Natural killer cell treated with Interleukin-12 subunit alpha and Interleukin-12 subunit beta and Interleukin-15 and Interleukin-18, amount 100 ng/mL, for 72 hours (primary cell): Measurements from ENCODE around the gene MFSD2B. TPM values are rescaled to one million over a fixed set of nuclear protein-coding genes. Genes with fewer than 3 reads are reported as not detected.

Source experiments
- ATAC-seq, 2 donors: fragments of 150-1000 bp; cut with Tn5 transposase in 1 of 2; sonication (Bioruptor Pico), chemical (Tn5 transposase) in 1 of 2; 2 replicates each; pipeline ENCODE4 v1.10.0; 2021
- DNase-seq: peaks from one replicate; pipeline ENCODE4 v3.0.0; 2022; ENCODE audit warnings: low spot score
- H3K27ac Mint-ChIP-seq, 2 donors: 1 replicate in 1 of 2; 2 replicates in 1 of 2; pipeline ENCODE4 v1.8.0; 2022; ENCODE audit warnings: mixed read lengths in 2 of 2, mild to moderate bottlenecking in 1 of 2, moderate library complexity in 1 of 2
- H3K27me3 Mint-ChIP-seq, 2 donors: 1 replicate in 1 of 2; 2 replicates in 1 of 2; pipeline ENCODE4 v1.8.0; 2022; ENCODE audit warnings: mixed read lengths in 2 of 2
- H3K36me3 Mint-ChIP-seq: one replicate; pipeline ENCODE4 v1.8.0; 2022; ENCODE audit warnings: mixed read lengths
- H3K4me1 Mint-ChIP-seq, 2 donors: 1 replicate in 1 of 2; 2 replicates in 1 of 2; pipeline ENCODE4 v1.8.0; 2022; ENCODE audit warnings: low read depth in 2 of 2, mixed read lengths in 2 of 2, mild to moderate bottlenecking in 1 of 2
- H3K4me3 Mint-ChIP-seq: one replicate; pipeline ENCODE4 v1.8.0; 2022; ENCODE audit warnings: mixed read lengths
- H3K9me3 Mint-ChIP-seq: 2 replicates; pipeline ENCODE4 v1.8.0; 2022; ENCODE audit warnings: mixed read lengths
- total RNA-seq, 2 donors: library from RNA; stranded (reverse); gene quantifications; one replicate each; pipeline ENCODE4 v1.2.3, GENCODE V29; 2022

The MFSD2B gene
- total RNA-seq, result under 1 TPM; 0.21 to 0.75 TPM

DNA sequence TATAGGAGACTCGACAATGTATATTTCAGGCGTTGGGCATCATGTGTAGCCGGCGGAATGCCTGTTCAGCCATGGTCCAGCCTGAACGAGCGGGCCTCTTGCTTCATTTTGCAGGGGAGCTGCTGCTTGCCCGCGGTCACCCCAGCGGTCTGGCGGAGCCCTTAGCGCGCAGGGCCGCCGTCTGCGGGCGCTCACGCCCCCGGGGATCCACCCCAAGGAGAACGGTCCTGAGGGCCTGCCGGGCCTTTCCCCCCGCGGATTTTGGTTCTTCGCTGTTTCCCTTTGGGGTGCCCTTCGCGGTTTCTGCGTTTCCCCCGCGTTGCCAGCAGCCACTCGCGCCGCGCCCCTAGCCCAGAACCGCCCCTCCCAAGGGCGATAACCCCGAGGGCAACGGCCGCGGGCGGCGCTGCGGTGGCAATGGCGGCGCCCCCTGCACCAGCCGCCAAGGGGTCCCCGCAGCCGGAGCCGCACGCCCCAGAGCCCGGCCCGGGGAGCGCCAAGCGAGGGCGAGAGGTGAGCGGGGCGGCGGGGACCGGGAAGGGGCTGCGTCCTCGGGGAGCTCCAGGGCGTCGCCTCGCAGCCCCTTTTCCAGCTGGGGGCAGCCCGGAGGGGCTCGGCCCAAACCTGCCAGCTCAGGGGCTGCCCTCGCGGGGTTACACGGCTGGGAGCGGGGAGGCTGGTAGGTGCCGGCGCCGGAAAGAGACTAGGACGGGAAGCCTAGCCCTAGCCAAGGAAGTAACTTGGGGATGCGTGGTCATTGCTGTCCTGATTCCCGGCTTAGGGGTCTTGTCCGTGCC is at the start of gene MFSD2B:
MFSD2B (plus strand) TSS at position 406 of the 797 bp plus-strand sequence; CDS start at position 418, 12 bp downstream.
- Mint-ChIP-seq H3K9me3 (no peaks in the 10 kb centered on the region), H3K36me3 (no peaks in the 10 kb centered on the region), H3K4me3 (no peak within 1 kb of the TSS), H3K27me3 (peaks cover 8 to 11% of the 10 kb centered on the region in 2 donors), H3K27ac (no peak within 1 kb of the TSS), H3K4me1 (peaks cover 9 to 13% of the 10 kb centered on the region in 2 donors)
- ATAC-seq, result peak; percentile 44 to 49
- no peak for DNase-seq

GRCh38 chr2:23967846-23968245 is 42.0 kb upstream of the MFSD2B start:
- ATAC-seq (no peak), DNase-seq (no peak)
- H3K4me3 Mint-ChIP-seq, result no peak overlapping the region
- no peaks in the 10 kb centered on the region for H3K9me3 Mint-ChIP-seq
- H3K27me3 Mint-ChIP-seq, result no peaks in the 10 kb centered on the region
- no peak overlapping the region for H3K27ac Mint-ChIP-seq
- no peaks in the 10 kb centered on the region for H3K36me3 Mint-ChIP-seq
- H3K4me1 Mint-ChIP-seq, result peaks cover 0 to 3% of the 10 kb centered on the region in 2 donors

GRCh38 chr2:23976883-23977282 is 33.0 kb upstream of the MFSD2B start:
- ATAC-seq, result no peak
- Mint-ChIP-seq H3K36me3 (no peaks in the 10 kb centered on the region), H3K27ac (no peak overlapping the region), H3K9me3 (no peaks in the 10 kb centered on the region), H3K4me1 (no peaks in the 10 kb centered on the region), H3K4me3 (no peak overlapping the region), H3K27me3 (no peaks in the 10 kb centered on the region)
- no peak for DNase-seq

GRCh38 chr2:23988371-23988770 is 21.5 kb upstream of the MFSD2B start:
- no peak for DNase-seq

DNA sequence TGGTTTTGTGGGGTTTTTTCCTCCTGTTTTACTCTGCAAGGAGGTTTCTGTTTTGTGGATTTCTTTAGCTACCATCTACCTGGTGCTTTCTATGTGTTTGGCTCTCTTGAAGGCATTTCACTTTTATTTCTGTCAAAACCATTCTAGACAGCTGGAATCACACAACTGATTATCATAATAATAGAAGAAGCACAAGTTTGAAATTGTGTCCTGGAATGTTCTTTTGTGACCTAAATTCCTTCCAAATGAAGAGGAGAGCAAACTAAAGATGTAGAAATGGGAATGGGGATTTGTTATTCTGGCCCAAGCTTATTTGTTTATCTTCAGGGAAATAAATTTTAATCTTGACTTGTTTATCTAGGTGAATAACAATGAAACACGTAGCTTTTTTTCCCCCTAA is 17.0 kb upstream of the MFSD2B start:
- H3K4me3 Mint-ChIP-seq, result no peak overlapping the region
- H3K36me3 Mint-ChIP-seq, result no peaks in the 10 kb centered on the region

More at GRCh38 chr2:23988371-23988770, 21.5 kb upstream of the MFSD2B start:
- no peak for ATAC-seq
- H3K9me3 Mint-ChIP-seq, result no peaks in the 10 kb centered on the region
- no peaks in the 10 kb centered on the region for H3K4me1 Mint-ChIP-seq
- no peaks in the 10 kb centered on the region for H3K36me3 Mint-ChIP-seq
- H3K4me3 Mint-ChIP-seq, result no peak overlapping the region
- no peaks in the 10 kb centered on the region for H3K27me3 Mint-ChIP-seq
- no peak overlapping the region for H3K27ac Mint-ChIP-seq

DNA sequence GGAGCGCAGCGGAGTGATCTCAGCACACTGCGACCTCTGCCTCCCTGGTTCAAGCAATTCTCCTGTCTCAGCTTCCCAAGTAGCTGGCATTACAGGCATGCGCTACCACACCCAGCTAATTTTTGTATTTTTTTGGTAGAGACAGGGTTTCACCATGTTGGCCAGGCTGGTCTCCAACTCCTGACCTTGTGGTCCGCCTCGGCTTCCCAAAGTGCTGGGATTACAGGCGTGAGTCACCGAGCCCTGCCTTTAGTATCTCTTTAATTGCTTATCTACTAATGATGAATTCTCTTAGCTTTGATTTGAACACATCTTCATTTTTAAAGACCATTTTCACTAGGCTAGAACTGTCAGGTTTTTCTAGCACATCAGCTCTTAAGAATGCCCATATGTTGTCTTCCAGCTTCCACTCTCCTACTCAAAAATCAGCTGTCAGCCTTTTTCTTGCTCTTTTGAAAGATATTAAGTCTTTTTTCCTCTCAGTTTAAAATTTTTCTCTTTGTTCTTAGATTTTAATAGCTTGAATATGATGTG is 16.1 kb upstream of the MFSD2B start:
- no peaks in the 10 kb centered on the region for H3K9me3 Mint-ChIP-seq
- ATAC-seq (no peak), DNase-seq (no peak)
- no peaks in the 10 kb centered on the region for H3K36me3 Mint-ChIP-seq
- H3K4me1 Mint-ChIP-seq, result no peaks in the 10 kb centered on the region
- H3K4me3 Mint-ChIP-seq, result no peak overlapping the region
- H3K27ac Mint-ChIP-seq, result no peak overlapping the region
- no peaks in the 10 kb centered on the region for H3K27me3 Mint-ChIP-seq

More for the DNA sequence above, 17.0 kb upstream of the MFSD2B start:
- H3K9me3 Mint-ChIP-seq, result no peaks in the 10 kb centered on the region
- ATAC-seq, result no peak
- no peak for DNase-seq
- no peaks in the 10 kb centered on the region for H3K4me1 Mint-ChIP-seq
- H3K27me3 Mint-ChIP-seq, result no peaks in the 10 kb centered on the region
- no peak overlapping the region for H3K27ac Mint-ChIP-seq

DNA sequence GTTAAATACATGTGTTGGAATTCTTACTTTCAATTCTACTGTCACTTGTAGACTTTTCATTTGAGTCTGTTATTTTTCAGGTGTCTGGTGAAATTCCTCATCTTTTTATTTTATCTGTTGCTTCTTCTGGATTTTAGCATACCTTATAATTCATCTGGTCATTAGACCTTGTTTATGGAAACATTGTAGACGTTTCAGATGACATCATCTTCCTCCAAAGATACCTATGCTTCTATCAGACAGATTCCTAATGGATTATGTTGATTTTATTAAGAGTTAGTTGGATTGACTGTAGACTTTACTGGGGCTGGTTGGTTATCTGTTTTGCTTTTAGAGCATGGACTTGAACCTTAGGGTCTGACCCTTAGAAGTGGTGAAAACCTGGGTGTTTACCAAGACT is 15.3 kb upstream of the MFSD2B start:
- Mint-ChIP-seq H3K36me3 (no peaks in the 10 kb centered on the region), H3K4me1 (no peaks in the 10 kb centered on the region), H3K27ac (no peak overlapping the region), H3K4me3 (no peak overlapping the region), H3K9me3 (no peaks in the 10 kb centered on the region), H3K27me3 (no peaks in the 10 kb centered on the region)
- DNase-seq (no peak), ATAC-seq (no peak)

- DNase-seq, result no peak
- Mint-ChIP-seq H3K27ac (no peak overlapping the region), H3K36me3 (no peaks in the 10 kb centered on the region)
Observed at GRCh38 chr2:24007693-24008092, 2.2 kb upstream of the MFSD2B start.

DNA sequence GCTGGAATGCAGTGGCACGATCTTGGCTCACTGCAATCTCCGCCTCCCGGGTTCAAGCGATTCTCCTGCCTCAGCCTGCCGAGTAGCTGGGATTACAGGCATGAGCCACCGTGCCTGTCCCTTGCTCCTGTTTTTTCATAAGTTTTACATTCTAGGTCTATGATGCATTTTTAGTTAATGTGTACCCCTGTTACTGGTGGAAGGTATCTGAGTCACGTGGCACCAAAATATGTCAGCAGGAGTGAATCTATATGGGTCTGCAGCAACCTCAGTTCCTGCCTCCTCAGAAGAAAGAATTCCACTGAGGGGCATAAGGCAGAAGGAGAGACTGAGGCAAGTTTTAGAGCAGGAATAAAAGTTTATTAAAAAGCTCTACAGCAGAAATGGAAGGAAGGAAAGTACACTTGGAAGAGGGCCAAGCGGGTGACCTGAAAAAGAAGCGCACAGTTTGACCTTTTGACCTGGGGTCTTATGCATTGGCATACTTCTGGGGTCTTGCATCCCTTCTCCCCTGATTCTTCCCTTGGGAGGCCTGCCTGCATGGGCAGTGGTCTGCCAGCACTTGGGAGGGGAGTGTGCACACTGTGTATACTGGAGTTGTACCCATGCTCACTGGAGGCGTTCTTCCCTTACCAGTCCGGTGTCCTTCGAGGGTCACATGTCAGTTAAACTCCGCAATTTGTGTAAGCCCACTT is 1.1 kb upstream of the MFSD2B start:
- Mint-ChIP-seq H3K36me3 (no peaks in the 10 kb centered on the region), H3K9me3 (no peaks in the 10 kb centered on the region), H3K27ac (no peak overlapping the region), H3K27me3 (peaks cover 8 to 11% of the 10 kb centered on the region in 2 donors), H3K4me1 (peaks cover 9 to 13% of the 10 kb centered on the region in 2 donors), H3K4me3 (no peak overlapping the region)
- ATAC-seq, result no peak
- no peak for DNase-seq

More at GRCh38 chr2:24007693-24008092, 2.2 kb upstream of the MFSD2B start:
- ATAC-seq, result no peak
- Mint-ChIP-seq H3K27me3 (peaks cover 8% of the 10 kb centered on the region in 2 donors), H3K4me1 (peaks cover 9 to 13% of the 10 kb centered on the region in 2 donors), H3K9me3 (no peaks in the 10 kb centered on the region), H3K4me3 (no peak overlapping the region)

DNA sequence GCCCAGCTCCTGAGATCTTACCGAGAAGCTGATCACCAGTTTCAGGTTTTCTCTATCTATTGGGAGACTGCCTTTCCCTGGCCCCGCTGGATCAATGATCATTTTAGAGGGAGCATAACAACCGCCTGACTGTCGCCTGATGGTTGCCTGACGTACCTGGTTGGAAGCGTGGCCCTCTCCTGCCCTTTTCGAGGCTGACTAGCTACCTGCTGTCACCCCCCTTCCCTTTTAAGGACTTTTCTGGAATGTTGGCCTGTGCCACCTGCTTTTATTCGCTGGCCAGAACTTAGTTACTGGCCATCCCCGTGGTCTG is 562 bp upstream of the MFSD2B start:
- Mint-ChIP-seq H3K9me3 (no peaks in the 10 kb centered on the region), H3K4me3 (no peak overlapping the region), H3K4me1 (peaks cover 9 to 13% of the 10 kb centered on the region in 2 donors), H3K36me3 (no peaks in the 10 kb centered on the region), H3K27me3 (peaks cover 8 to 11% of the 10 kb centered on the region in 2 donors), H3K27ac (no peak overlapping the region)
- ATAC-seq (no peak), DNase-seq (no peak)

- Mint-ChIP-seq H3K4me1 (peaks cover 9 to 13% of the 10 kb centered on the region in 2 donors), H3K27me3 (peaks cover 8 to 11% of the 10 kb centered on the region in 2 donors), H3K4me3 (no peak overlapping the region), H3K27ac (no peak overlapping the region), H3K36me3 (no peaks in the 10 kb centered on the region), H3K9me3 (no peaks in the 10 kb centered on the region)
- DNase-seq (no peak), ATAC-seq (peak; percentile 11 to 59)
Observed at GRCh38 chr2:24010477-24011249, 778 bp downstream of the MFSD2B start.

- Mint-ChIP-seq H3K27ac (no peak overlapping the region), H3K9me3 (no peaks in the 10 kb centered on the region)
Observed at GRCh38 chr2:24011250-24012104, 1.6 kb downstream of the MFSD2B start.

More at GRCh38 chr2:24011250-24012104, 1.6 kb downstream of the MFSD2B start:
- ATAC-seq (no peak), DNase-seq (no peak)
- peaks cover 9 to 13% of the 10 kb centered on the region in 2 donors for H3K4me1 Mint-ChIP-seq
- H3K27me3 Mint-ChIP-seq, result peaks cover 8 to 11% of the 10 kb centered on the region in 2 donors
- no peaks in the 10 kb centered on the region for H3K36me3 Mint-ChIP-seq
- H3K4me3 Mint-ChIP-seq, result peak overlapping the region; percentile 11
